GM03348 (cell line): ENCODE results near the gene HPSE2.
"Not testable (repeated sequence)": the region's sequence is repeated elsewhere in the genome, so short reads cannot be mapped to it uniquely, and the experiment has no call there.

Source experiments
- DNase-seq: peaks from one replicate; pipeline ENCODE4 v3.0.0; 2012; ENCODE audit warnings: low spot score

Gene HPSE2

DNA sequence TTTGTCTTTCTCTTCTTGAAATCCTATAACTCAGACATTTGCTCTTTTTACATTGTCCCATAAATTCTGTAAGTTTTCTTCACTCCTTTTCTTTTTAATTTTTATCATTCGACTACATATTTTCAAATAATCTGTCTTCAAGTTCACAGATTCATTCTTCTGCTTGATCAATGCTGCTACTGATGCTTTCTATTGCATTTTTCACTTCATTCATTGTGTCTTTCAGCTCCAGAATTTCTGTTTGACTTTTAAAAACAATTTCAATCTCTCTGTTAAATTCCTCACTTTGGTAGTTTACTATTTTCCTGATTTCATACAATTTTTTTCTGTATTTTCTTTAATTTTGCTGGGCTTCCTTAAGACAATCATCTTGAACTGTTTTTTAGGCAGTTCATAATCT lies 230.4 kb downstream of the HPSE2 start:
- DNase-seq, result no peak

DNA sequence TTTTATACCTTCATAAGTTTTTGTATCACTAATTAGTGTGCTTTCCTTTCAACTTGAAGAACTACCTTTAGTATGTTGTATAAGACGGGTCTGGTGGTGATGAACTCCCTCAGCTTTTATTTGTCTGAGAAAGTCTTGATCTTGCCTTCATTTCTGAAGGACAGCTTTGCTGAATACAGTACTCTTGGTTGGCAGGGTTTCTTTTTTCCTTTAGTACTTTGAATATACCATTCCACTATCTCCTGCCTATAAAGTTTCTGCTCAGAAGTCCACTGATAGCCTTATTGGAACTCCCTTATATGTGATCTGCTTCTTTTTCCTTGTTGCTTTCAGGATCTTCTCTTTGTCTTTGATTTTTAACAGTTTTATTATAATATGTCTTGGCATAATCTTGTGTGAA lies 230.9 kb downstream of the HPSE2 start:
- DNase-seq, result no peak

DNA sequence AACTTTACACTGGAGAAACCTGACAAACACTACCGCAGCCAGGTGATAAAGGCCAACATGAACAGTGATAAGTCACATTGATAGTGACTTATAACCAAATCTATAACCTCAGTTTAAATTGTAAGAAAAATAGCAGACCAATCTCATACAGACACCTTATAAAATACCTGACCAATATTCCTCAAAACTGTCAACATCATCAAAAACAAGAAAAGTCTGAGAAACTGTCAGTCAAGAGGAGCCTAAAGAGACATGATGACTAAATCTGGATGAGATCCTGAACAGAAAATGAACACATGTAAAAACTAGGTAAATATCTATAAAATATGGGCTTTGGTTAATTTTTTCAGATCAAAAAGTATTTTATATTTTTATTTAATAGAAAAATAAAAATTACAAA lies 233.3 kb downstream of the HPSE2 start:
- DNase-seq, result no peak

DNA sequence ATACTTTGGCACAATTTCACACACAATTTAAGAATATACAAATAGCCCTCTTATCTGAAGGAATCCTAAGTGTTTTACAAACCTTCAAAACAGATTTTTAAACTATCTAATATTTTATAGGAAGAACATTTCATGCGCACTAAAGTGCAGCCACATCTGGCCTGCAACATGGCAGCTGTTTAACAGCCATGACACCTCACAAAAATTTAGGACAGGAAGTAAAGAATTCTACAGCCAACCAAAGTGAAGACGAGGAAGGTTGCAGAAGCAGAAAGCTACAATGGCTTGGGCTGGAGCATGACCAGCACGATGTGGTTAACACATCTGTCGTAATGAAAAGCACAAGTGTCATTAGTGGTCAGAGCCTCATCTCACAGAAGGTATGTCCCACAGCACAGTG lies 238.1 kb downstream of the HPSE2 start:
- DNase-seq, result no peak

DNA sequence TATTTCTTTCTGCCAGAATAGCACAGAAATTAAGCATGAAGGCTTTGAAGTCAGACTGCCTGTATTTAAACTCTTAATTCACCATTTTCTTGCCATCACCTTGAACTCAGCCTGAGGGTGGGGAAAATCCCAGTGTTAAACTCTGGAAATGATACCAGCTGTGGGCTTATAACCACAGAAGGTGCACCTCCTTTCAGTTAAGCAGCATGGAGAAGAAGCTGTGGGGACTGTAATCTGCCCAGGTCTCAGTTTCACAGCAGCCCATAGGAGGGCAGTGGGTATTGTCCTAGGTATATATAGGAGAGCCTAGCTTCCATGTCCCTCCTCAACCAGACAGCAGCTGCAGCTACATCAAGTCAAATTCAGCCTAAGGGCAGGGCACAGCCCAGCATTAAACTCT lies 241.6 kb downstream of the HPSE2 start:
- no peak for DNase-seq

DNA sequence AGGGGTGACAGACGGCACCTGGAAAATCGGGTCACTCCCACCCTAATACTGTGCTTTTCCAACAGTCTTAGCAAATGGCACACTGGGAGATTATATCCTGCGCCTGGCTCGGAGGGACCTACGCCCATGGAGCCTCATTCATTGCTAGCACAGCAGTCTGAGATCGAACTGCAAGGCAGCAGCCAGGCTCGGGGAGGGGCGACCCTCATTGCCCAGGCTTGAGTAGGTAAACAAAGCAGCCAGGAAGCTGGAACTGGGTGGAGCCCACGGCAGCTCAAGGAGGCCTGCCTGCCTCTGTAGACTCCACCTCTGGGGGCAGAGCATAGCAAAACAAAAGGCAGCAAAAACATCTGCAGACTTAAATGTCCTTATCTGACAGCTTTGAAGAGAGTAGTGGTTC lies 251.9 kb downstream of the HPSE2 start:
- not testable (repeated sequence) for DNase-seq

DNA sequence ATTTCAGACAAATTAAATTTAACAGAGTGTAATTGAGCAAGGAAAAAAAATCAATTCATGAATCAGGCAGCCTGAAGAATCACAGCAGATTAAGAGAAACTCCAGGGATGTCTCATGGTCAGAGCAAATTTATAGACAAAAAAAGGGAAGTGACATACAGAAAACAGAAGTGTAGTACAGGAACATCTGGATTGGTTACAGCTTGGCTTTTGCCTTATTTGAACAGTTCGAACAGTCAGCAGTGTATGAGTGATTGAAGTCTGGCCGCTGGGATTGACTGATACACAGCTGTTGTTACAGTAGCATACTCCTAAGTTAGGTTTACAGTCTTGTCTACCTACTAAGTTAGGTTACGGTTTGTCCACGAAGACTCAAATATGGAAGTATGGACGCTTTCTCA lies 255.3 kb downstream of the HPSE2 start:
- no peak for DNase-seq

DNA sequence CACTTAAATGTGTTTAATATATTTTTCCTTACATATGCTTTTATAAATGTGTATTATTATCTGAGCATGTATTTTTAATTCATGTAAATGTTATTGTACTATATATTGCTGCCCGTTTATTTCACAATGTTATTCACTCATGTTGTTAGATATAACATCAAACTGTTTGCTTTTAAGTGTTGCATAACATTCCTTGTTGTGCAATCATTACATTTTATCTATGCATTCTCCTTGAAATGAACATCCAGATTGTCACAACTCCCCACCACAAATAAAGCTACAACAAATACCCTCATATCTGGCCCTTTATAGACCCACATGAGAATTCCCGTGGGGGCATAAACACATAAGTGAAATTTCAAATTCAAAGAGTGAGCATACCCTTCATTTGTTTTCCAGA lies 264.2 kb downstream of the HPSE2 start:
- no peak for DNase-seq

DNA sequence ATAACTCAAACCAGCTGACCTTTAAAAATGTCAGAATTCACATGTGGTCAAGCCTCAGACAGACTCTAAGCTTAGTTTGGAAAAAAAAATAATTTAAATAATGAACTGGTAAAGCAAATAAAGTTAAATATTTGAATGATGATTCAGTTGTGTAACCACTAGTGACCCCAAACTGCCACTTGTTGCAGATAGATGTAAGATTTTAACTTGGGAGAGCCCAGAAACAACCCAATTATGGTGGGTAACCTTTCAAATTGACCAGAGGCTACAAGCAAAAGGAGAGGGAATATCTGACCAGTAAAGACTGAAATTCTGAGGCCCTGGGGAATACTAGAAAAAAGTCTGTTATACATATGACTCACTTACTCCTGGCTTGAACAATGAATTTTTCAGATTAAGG lies 268.1 kb downstream of the HPSE2 start:
- no peak for DNase-seq

DNA sequence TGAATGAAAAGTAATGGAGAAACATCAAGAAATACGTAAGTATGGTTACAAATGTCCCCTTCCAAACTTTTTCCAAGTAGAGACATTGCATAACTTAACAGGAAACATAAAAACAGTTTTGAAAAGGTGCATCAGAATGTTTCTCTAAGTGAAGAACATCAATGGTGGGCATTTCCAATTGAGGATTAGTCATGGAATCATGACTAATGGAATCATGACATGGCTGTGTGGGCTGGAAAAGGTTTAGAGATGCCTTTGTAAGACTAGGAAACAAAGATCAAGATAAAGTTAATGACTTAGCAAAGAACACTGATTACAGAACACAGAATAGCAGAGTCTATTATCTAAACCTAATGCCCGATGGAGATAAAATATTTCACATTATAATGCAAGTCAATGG lies 272.0 kb downstream of the HPSE2 start:
- no peak for DNase-seq

DNA sequence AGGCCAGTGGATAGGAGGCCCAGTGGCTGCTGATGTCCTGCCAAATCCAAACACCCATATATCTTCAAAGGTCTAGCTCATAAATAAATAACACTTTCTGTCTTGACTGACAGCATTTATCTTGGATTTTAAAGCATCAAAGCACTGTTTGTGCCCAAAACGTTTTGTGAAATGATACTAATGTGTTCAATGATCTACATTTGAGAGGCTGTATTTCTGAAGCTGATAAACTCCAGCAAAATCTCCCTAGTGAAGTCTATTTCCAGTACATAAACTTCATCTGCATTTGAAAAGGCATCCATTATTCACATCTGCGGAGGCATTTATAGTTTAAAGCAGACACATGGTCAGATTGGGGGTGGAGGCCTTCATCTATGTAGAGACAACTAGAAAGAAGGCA lies 276.3 kb downstream of the HPSE2 start:
- no peak for DNase-seq

DNA sequence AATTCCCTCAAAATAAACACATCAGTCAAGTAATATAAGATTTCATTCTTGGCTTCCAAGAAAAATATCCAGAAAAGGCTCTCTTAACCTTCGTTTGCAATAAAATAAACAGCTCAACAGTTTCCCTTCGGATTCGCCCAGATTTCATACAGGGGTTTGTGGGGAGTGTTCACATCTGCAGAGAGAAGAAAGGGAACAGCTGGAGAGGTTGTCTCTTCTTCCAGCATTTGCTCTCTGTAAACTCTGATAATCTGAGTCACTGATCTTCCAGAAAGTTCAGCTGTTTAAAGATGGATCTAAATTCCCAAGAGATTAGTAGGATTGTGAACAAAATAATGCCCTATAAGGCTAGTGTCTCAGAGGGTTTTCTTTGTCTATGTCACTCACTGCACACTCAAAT lies 277.9 kb downstream of the HPSE2 start:
- no peak for DNase-seq

DNA sequence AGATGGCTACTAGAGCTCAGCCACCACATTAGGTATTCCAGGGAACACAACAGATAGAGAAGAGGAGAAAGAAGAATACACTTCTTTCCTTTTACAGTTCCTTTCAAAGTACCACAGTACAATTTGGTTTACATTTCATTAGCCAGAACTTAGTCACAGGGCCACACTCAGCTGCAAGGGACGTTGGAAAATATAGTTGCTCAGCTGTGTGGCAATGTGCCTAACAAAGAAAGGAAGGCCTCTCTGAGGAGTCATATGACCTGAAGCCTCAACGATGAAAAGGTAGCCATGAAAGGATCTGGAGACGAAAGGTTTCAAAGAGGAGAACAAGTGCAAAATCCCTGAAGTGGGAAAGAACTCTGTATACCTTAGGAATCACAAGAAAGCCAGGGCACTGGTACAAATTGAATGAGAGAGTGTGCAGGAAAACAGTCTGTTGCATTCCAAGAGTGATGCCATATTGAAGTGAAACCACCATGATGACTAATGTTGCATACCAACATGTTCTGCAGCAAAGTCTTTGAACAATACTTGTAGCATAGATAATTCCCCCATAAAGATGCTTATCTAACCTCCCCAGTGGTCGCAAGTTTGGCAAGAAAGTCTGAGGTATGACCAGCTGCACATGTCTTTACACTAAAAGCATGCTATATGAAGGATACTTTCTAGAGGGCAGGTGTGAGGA lies 278.9 kb downstream of the HPSE2 start:
- no peak for DNase-seq

DNA sequence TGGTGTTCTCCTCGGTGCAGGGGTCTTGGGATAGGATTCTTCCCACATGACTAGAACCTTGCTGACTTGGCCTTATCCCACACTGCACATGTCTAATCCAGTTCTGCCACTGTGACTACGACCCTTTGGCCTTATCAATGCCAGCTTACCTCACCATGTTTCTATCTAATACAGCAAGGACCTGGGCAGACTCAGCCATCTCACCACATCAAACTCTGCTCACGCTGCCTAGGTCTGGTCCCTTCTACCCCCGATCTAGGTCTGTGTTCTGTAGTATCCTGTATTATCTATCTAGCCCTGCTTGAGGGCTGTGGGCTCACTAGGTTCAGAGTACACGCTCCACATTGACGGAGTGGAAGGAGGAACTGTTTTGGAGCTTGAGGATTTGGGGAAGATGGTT lies 282.4 kb downstream of the HPSE2 start:
- no peak for DNase-seq

DNA sequence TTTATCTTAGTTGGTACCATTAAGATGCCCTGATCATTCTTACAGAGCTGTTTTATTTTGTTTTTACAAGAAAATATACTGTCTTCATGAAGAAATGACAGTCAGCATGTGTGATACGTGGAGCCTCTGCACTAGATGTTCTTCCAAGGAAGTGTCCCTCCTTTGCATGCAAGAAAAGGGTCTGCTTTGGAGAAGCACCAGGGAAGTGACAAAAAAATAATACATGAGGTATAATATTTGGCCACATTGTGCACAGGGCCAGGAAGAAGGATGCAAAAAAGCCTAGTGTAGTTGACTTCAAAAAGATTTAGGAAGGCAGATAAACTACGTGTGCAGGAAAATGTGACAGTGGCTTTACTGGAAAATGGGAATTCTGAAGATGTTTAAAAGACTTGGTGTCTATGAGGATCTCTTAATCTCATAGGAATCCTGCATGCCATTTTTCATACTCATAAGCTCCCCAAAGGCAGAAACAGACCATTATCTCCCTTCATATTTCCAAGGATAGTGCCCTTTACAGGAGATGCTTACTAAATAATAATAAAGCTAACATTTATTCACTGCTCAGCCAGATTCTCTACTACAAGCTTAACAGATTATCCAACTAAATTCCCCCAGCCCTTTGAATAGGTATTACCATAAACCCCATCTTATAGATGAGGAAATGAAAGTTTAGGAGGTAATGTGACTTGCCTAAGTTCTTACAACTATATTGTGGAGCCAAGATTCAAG lies 284.2 kb downstream of the HPSE2 start:
- DNase-seq, result no peak

DNA sequence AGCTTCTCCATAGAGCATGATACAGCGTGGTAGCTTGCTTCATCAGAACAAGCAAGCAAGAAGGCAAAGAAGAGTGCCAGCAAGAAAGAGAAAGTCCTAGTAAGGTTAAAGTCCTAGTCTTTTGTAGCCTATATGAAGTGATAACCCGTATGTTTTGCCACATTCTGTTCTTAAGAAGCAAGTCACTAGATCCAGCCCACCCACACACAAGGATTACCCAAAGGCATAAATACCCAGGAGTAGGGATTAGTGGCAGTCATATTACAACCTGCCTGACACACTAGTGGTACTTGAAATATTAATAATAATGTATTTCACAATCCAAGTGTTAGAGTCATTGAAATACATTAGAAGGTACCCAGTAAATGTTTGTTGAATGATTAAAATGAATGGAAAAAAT lies 285.5 kb downstream of the HPSE2 start:
- no peak for DNase-seq

DNA sequence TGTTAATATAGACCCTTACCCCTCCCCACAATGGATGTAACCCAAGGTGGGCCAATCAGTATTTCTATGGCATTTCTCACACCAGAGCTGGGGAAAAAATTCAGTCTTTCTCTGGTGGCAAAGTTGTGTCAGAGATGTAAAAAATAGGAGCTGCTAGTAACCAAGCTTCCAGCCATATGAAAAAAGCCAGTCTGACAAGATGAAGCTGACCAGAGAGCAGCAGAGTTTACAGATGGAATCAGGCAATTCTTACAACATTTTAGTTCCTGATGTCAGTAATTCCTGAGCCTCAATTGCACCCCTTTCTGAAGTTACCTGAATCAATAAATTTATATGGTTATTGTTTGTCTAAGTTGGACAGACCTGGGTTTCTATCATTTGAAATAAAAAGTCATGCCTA lies 286.3 kb downstream of the HPSE2 start:
- no peak for DNase-seq

DNA sequence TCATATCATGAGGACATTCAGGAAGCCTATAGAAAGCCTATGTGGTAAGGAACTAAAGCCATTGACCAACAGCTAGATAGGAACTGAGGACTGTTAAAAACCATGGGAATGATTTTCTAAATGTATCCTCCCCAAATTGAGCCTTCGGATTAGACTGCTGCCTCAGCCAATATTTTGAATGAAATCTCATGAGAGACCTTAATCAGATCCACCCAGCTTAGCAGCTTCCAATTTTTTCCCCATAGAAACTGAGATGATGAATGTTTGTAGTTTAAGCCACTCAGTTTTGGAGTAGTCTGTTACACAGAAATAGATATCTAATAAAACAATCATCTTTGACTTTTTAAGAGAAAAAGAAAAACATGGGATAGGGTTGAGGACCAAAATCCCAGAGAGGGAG lies 292.0 kb downstream of the HPSE2 start:
- DNase-seq, result no peak

DNA sequence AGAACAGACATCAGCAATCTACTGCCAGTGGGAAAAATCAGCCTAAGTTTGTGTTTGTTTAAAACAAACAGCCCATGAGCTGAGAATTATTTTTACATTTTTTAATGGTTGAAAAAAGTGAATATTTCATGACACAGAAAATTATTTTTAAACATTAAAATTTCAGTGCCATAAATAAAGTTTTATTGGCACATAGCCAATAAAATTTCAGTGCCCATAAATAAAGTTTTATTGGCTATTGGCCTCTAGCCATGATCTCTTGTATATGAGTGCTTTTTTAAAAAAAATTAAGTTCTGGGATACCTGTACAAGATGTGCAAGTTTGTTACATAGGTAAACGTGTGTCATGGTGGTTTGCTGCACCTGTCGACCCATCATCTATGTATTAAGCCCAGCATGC lies 305.9 kb downstream of the HPSE2 start:
- DNase-seq, result no peak

DNA sequence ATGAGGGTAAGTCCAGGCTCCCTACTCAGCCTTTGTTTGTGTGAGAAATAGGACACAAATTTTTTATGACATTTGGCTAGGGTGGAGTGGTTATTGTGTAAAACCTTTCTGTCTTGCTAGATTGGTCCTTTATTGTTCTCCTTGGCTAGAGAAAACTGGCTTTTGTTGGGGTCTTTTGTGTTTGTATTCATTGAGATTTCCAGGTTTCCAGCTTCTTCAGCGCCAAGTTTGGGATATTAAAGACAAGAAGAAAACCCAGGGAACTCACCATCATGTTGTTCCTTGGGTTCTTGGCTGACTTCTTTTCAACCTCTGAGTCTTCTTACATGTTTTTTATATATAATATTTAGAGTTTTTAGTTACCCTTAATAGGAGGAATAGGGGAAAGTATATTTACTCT lies 310.0 kb downstream of the HPSE2 start:
- DNase-seq, result no peak

DNA sequence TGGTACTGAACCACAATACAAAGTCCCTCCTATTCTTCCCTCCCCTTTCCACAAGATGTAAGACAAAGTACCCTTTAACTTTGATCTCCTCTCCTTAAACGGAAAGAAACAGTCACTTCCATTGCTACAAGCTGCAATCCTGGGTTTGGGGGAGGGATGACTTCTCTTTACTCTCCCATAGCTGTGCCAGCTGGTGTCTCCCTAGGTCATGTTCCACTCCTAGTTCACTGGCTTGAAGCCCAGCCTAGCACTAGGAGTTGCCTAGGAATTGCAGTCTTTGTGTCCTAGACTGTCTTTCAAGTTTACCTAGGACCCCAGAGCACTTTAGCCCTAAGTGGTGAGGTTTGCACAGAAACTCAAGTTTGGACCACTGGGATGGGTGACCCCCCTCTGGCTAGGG lies 311.1 kb downstream of the HPSE2 start:
- no peak for DNase-seq

DNA sequence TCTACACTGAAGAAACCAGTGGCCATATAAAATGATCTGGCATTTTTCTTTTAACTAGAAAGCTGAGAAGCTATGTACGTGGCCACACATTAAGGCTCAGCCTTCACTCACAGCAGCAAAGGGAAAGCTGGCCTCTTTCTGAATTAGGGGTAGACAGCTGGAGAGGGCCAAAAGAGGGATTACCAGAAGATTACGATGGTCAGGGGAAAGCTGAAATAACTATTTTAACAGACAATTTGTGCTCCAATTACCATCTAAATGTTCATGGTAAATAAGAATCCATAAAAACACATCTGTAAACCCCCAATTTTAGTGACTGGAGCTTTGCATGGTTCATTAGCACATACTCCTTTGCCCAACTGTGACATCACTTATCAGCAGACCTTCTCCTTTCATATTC lies 314.3 kb downstream of the HPSE2 start:
- no peak for DNase-seq

DNA sequence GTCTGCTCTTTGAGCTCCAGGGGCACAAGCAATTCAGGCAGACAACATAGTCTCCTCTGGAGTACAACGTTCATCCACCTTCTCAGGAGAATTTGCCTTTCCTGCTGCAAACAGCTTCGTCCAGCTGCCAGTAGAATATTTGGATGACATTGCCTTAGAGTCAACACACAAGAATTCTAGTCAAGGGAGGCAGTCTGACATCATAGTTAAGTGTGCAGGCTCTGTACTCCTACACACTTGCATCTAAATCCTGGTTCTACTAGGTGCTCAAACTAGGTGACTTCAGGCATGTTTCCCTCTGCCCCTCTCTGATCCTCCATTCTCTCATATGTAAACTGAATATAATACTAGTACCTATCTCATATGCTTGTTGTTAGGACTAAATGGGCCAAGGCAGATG lies 314.8 kb downstream of the HPSE2 start:
- DNase-seq, result no peak

DNA sequence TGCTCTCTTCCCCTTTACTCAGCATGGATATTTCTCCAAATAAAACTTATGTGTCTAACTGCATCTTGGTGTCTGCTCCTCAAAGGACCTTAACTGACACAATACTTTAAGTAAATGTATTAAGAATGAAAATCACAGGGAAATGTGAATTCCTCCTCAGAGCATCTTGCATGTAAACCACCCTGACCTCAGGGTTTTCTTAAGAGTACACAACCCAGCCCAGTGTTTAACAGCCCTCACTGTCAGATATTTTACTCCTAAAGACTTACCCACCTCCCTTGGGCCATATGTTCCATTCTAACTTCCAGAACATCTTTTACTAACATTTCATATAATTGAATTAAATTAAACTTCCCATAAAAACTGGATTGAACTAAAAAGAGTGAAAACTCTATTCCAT lies 315.3 kb downstream of the HPSE2 start:
- no peak for DNase-seq
